H9 (cell line): ENCODE results near the gene CMYA5. TPM values are rescaled to one million over a fixed set of nuclear protein-coding genes. Genes with fewer than 3 reads are reported as not detected.
A peak's percentile ranks its signal among the peaks of the same experiment; 100 is the strongest.

Source experiments
- DNase-seq: peaks from one replicate; pipeline ENCODE4 v3.0.0-alpha.2; 2017
- H2AFZ ChIP-seq: one replicate; pipeline ENCODE4 v1.6.1; 2013; ENCODE audit warnings: mild to moderate bottlenecking, low read length, control low read depth, moderate library complexity
- H2AK5ac ChIP-seq: 2 replicates; pipeline ENCODE4 v1.6.1; 2013; ENCODE audit warnings: low read length, control low read depth, mixed read lengths; ENCODE audit not compliant: insufficient read length
- H2BK120ac ChIP-seq: one replicate; pipeline ENCODE4 v1.6.1; 2013; ENCODE audit warnings: low read depth, mild to moderate bottlenecking, low read length, control low read depth, inconsistent platforms; ENCODE audit not compliant: poor library complexity, severe bottlenecking
- H2BK12ac ChIP-seq: 2 replicates; pipeline ENCODE4 v1.6.1; 2013; ENCODE audit warnings: low read length, control low read depth, mixed read lengths, low read depth; ENCODE audit not compliant: insufficient read length
- H2BK15ac ChIP-seq: 2 replicates; pipeline ENCODE4 v1.6.1; 2013; ENCODE audit warnings: low read depth, low read length, control low read depth
- H2BK20ac ChIP-seq: one replicate; pipeline ENCODE4 v1.6.1; 2013; ENCODE audit warnings: low read depth, mild to moderate bottlenecking, low read length, control low read depth, inconsistent platforms; ENCODE audit not compliant: poor library complexity, severe bottlenecking
- H2BK5ac ChIP-seq: 2 replicates; pipeline ENCODE4 v1.6.1; 2013; ENCODE audit warnings: low read length, control low read depth, mixed read lengths; ENCODE audit not compliant: insufficient read length
- H3K14ac ChIP-seq: 2 replicates; pipeline ENCODE4 v1.6.1; 2013; ENCODE audit warnings: low read length, control low read depth; ENCODE audit not compliant: insufficient read depth
- H3K18ac ChIP-seq: 2 replicates; pipeline ENCODE4 v1.6.1; 2013; ENCODE audit warnings: low read depth, mild to moderate bottlenecking, mixed read lengths, low read length, control low read depth; ENCODE audit not compliant: insufficient read length
- H3K23ac ChIP-seq: 2 replicates; pipeline ENCODE4 v1.6.1; 2013; ENCODE audit warnings: low read length, control low read depth, mixed read lengths, low read depth; ENCODE audit not compliant: insufficient read length
- H3K23me2 ChIP-seq: 2 replicates; pipeline ENCODE4 v1.6.1; 2013; ENCODE audit warnings: low read depth, mild to moderate bottlenecking, mixed read lengths, low read length, control low read depth; ENCODE audit not compliant: insufficient read length, poor library complexity, severe bottlenecking
- H3K27ac ChIP-seq: 2 replicates; pipeline ENCODE4 v1.5.1; 2013; ENCODE audit warnings: low read length, control low read depth, mixed read lengths, low read depth; ENCODE audit not compliant: insufficient read length
- H3K27me3 ChIP-seq: 2 replicates; pipeline ENCODE4 v1.6.1; 2013; ENCODE audit warnings: low read length, control low read depth, inconsistent platforms; ENCODE audit not compliant: insufficient read depth
- H3K4ac ChIP-seq: 2 replicates; pipeline ENCODE4 v1.6.1; 2013; ENCODE audit warnings: low read depth, mild to moderate bottlenecking, control low read depth, inconsistent platforms, low read length, moderate library complexity
- H3K4me1 ChIP-seq: 2 replicates; pipeline ENCODE4 v1.6.1; 2013; ENCODE audit warnings: low read length, control low read depth, inconsistent platforms; ENCODE audit not compliant: insufficient read depth
- H3K4me2 ChIP-seq: 2 replicates; pipeline ENCODE4 v1.6.1; 2013; ENCODE audit warnings: low read length, control low read depth, mixed read lengths; ENCODE audit not compliant: insufficient read length, insufficient read depth
- H3K56ac ChIP-seq: 2 replicates; pipeline ENCODE4 v1.6.1; 2013; ENCODE audit warnings: low read depth, mild to moderate bottlenecking, mixed read lengths, low read length, control low read depth; ENCODE audit not compliant: insufficient read length
- H3K79me1 ChIP-seq: 2 replicates; pipeline ENCODE4 v1.6.1; 2013; ENCODE audit warnings: low read depth, mild to moderate bottlenecking, moderate library complexity, low read length, control low read depth, inconsistent platforms; ENCODE audit not compliant: insufficient read depth, poor library complexity, severe bottlenecking
- H3K79me2 ChIP-seq: 2 replicates; pipeline ENCODE4 v1.6.1; 2013; ENCODE audit warnings: low read length, control low read depth, inconsistent platforms; ENCODE audit not compliant: insufficient read depth
- H3K9ac ChIP-seq: 2 replicates; pipeline ENCODE4 v1.6.1; 2013; ENCODE audit warnings: low read length, control low read depth, mixed read lengths; ENCODE audit not compliant: insufficient read length; ENCODE audit errors: extremely low read depth
- H3K9me3 ChIP-seq: one replicate; pipeline ENCODE4 v1.6.1; 2013; ENCODE audit warnings: low read depth, low read length, inconsistent platforms; ENCODE audit not compliant: control insufficient read depth
- H3T11ph ChIP-seq: one replicate; pipeline ENCODE4 v1.6.1; 2013; ENCODE audit warnings: mild to moderate bottlenecking, low read length, control low read depth, inconsistent platforms
- H4K20me1 ChIP-seq: one replicate; pipeline ENCODE4 v1.6.1; 2013; ENCODE audit not compliant: control insufficient read depth, insufficient read length, insufficient read depth
- H4K5ac ChIP-seq: 2 replicates; pipeline ENCODE4 v1.6.1; 2013; ENCODE audit warnings: low read depth, mild to moderate bottlenecking, mixed read lengths, low read length, control low read depth; ENCODE audit not compliant: insufficient read length
- H4K8ac ChIP-seq: replicated peaks from 2 replicates; pipeline ENCODE4 v1.6.1; 2013; ENCODE audit warnings: low read length, control low read depth, mixed read lengths, low read depth; ENCODE audit not compliant: insufficient read length
- H4K91ac ChIP-seq: 2 replicates; pipeline ENCODE4 v1.6.1; 2013; ENCODE audit warnings: low read depth, mild to moderate bottlenecking, moderate library complexity, mixed read lengths, low read length, control low read depth; ENCODE audit not compliant: insufficient read length
- H3K27ac Mint-ChIP-seq, 3 experiments: 2 replicates in 2 of 3; 3 replicates in 1 of 3; pipeline ENCODE4 v1.8.0; 2020 to 2021; ENCODE audit warnings: mixed read lengths in 3 of 3, mild to moderate bottlenecking in 1 of 3, moderate library complexity in 1 of 3
- H3K27me3 Mint-ChIP-seq: 2 replicates; pipeline ENCODE4 v1.8.0; 2021; ENCODE audit warnings: low read depth, mild to moderate bottlenecking, moderate library complexity, mixed read lengths
- H3K36me3 Mint-ChIP-seq, 3 experiments: 2 replicates in 2 of 3; 3 replicates in 1 of 3; pipeline ENCODE4 v1.8.0; 2020 to 2021; ENCODE audit warnings: low read depth in 3 of 3, mixed read lengths in 3 of 3; ENCODE audit not compliant: insufficient read depth in 1 of 3
- H3K4me1 Mint-ChIP-seq, 2 experiments: 2 replicates each; pipeline ENCODE4 v1.8.0; 2020; ENCODE audit warnings: mixed read lengths in 2 of 2
- H3K4me3 Mint-ChIP-seq, 2 experiments: 2 replicates in 1 of 2; 3 replicates in 1 of 2; pipeline ENCODE4 v1.8.0; 2020 to 2021; ENCODE audit warnings: mild to moderate bottlenecking in 2 of 2, mixed read lengths in 2 of 2, moderate library complexity in 1 of 2
- H3K9me3 Mint-ChIP-seq, 2 experiments: 2 replicates in 1 of 2; 3 replicates in 1 of 2; pipeline ENCODE4 v1.8.0; 2020; ENCODE audit warnings: mild to moderate bottlenecking in 2 of 2, mixed read lengths in 2 of 2, moderate library complexity in 1 of 2
- CTCF ChIP-seq: fragments of 200-600 bp; sonication (generic); conservative IDR thresholded peaks from 3 replicates; pipeline ENCODE4 v1.8.0; 2021; ENCODE audit warnings: antibody characterized with exemption, mild to moderate bottlenecking
- WGBS: extraction: QIAGEN DNeasy Blood & Tissue Kit; methylation state at CpG from one replicate; pipeline ENCODE4 v1.1.7; 2013; ENCODE audit warnings: missing lambda C conversion rate, low lambda C conversion rate, mixed read lengths; ENCODE audit not compliant: insufficient read length; ENCODE audit errors: extremely low coverage; 5-methylcytosine and 5-hydroxymethylcytosine counted together
- total RNA-seq: library from RNA; stranded (reverse); gene quantifications from 2 replicates; pipeline ENCODE4 v1.2.1, GENCODE V29; 2021

The CMYA5 gene
- total RNA-seq, 1 experiment from 2014 or later, result 1.8 TPM

GRCh38 chr5:79849061-79849460 lies 159.4 kb downstream of the CMYA5 start:
- Mint-ChIP-seq H3K27me3 (peaks cover 2% of the 10 kb centered on the region), H3K9me3 (no peaks in the 10 kb centered on the region), H3K4me3 (no peak overlapping the region), H3K27ac (0 out of 7 replicates have a peak overlapping the region, but pooled peaks of 1 of the 3 experiments have one; percentile 40), H3K36me3 (no peaks in the 10 kb centered on the region), H3K4me1 (no peaks in the 10 kb centered on the region)
- H3K9me3 ChIP-seq, result no peaks in the 10 kb centered on the region
- no peak overlapping the region for H3K4me2 ChIP-seq
- H3T11ph ChIP-seq, result no peak overlapping the region
- DNase-seq, result no peak
- H4K8ac ChIP-seq, result no peak overlapping the region
- no peak overlapping the region for H3K4ac ChIP-seq
- H2BK120ac ChIP-seq, result no peak overlapping the region
- H3K79me1 ChIP-seq, result no peaks in the 10 kb centered on the region
- no peak overlapping the region for H3K56ac ChIP-seq
- no peak overlapping the region for H3K23ac ChIP-seq
- H4K91ac ChIP-seq, result no peak overlapping the region
- no peak overlapping the region for H2BK15ac ChIP-seq
- no peak overlapping the region for H3K9ac ChIP-seq
- no peaks in the 10 kb centered on the region for H3K27me3 ChIP-seq
- no peak overlapping the region for H3K18ac ChIP-seq
- no peak overlapping the region for H4K5ac ChIP-seq
- no peak overlapping the region for H2BK5ac ChIP-seq
- no peaks in the 10 kb centered on the region for H3K23me2 ChIP-seq
- no peaks in the 10 kb centered on the region for H4K20me1 ChIP-seq
- no CpG with 5 or more reads among the region's 16 CpGs for WGBS
- no peak overlapping the region for H2AFZ ChIP-seq
- no peak overlapping the region for H3K14ac ChIP-seq
- H2BK12ac ChIP-seq, result no peak overlapping the region
- H3K4me1 ChIP-seq, result no peaks in the 10 kb centered on the region
- no peak for TF ChIP-seq CTCF
- no peaks in the 10 kb centered on the region for H3K79me2 ChIP-seq
- no peak overlapping the region for H2AK5ac ChIP-seq
- H2BK20ac ChIP-seq, result no peak overlapping the region
- no peak overlapping the region for H3K27ac ChIP-seq

Other genes with a start within 250 kb of the CMYA5 start
- gene HOMER1, start 175.7 kb upstream of the CMYA5 start, total RNA-seq, result 36.0 and 39.5 TPM in 2 replicates
- 38.9 and 42.8 TPM in 2 replicates for gene TENT2, start 77.4 kb upstream of the CMYA5 start, total RNA-seq